ENCODE results near the gene UBE2H.

The UBE2H gene

DNA sequence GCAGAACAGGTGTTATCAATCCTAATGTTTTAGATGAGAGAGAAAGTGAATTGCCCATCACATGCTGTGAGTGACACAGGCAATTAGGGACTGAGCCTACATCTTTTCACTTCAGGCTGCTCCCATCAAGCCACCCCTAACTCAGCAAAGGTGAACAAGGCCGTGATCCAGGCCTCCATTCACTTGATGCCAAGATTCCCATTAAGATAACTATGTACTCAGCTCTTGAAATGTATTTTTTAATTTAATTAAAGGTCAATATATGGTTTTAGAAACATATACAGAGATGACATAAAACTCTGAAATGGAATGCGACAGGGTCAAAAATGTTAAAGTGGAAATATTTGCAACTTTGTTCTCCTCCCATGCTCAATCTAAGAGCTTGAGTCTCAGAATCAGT is 27.9 kb upstream of the UBE2H start:
- Histone ChIP-seq H3K4me3 (ENCODE audit: low read length) (no peak overlapping the region), H3K36me3 (replicated peaks; ENCODE audit: insufficient read depth, low read length) (no peaks in the 10 kb centered on the region), H3K4me1 (ENCODE audit: low read length) (peaks cover 6% of the 10 kb centered on the region; the same call in 1 of the 2 replicates), H3K27ac (ENCODE audit: low read length) (no peak overlapping the region), H3K9ac (ENCODE audit: low read length) (no peak overlapping the region), H2AFZ (ENCODE audit: low read length) (no peak overlapping the region), H3K27me3 (replicated peaks; ENCODE audit: insufficient read depth, low read length) (no peaks in the 10 kb centered on the region), H3K9me3 (replicated peaks; ENCODE audit: insufficient read depth, low read length) (no peaks in the 10 kb centered on the region), H4K20me1 (ENCODE audit: insufficient read depth, low read length) (no peaks in the 10 kb centered on the region), H3K9me2 (replicated peaks; ENCODE audit: insufficient read depth, low read length) (no peaks in the 10 kb centered on the region), H3F3A (ENCODE audit: insufficient read depth, low read length) (peaks cover 4% of the 10 kb centered on the region; the same call in 1 of the 2 replicates), H3K4me2 (ENCODE audit: low read depth, low read length) (0 out of 2 replicates have a peak overlapping the region, but pooled peaks have one; percentile 12), H3K79me2 (ENCODE audit: low read length) (no peaks in the 10 kb centered on the region)
- TF ChIP-seq EZH2 (optimal IDR thresholded peaks at IDR 0.05; ENCODE audit: low read depth, low read length): no peak
- TF ChIP-seq, protein P1, sequence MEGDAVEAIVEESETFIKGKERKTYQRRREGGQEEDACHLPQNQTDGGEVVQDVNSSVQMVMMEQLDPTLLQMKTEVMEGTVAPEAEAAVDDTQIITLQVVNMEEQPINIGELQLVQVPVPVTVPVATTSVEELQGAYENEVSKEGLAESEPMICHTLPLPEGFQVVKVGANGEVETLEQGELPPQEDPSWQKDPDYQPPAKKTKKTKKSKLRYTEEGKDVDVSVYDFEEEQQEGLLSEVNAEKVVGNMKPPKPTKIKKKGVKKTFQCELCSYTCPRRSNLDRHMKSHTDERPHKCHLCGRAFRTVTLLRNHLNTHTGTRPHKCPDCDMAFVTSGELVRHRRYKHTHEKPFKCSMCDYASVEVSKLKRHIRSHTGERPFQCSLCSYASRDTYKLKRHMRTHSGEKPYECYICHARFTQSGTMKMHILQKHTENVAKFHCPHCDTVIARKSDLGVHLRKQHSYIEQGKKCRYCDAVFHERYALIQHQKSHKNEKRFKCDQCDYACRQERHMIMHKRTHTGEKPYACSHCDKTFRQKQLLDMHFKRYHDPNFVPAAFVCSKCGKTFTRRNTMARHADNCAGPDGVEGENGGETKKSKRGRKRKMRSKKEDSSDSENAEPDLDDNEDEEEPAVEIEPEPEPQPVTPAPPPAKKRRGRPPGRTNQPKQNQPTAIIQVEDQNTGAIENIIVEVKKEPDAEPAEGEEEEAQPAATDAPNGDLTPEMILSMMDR (IDR thresholded peaks at IDR 0.05; ENCODE audit: low read length): no peak
- no peak for TF ChIP-seq EZH2phosphoT487 (IDR thresholded peaks at IDR 0.05; ENCODE audit: low read length)
- no peak for DNase-seq

DNA sequence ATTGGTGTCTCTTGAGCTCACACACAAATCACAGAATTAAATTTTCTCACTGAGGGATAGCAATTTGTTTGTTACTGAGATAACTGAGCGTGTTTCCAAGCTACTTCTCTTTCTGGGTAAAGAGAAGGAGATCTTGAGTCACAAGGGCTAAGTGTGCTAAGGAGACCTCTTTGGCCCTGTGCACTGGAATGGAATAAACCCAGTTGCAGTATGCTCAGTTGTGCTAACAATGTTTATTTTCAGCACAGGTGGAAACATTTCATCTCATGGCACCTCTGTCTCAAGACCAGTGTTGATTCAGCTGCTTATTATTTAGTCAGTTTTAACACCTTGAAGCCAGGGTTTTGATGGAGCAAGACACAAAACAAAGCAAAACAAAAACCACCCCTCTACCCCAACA is 22.5 kb upstream of the UBE2H start:
- Histone ChIP-seq H3K36me3 (replicated peaks; ENCODE audit: insufficient read depth, low read length) (no peaks in the 10 kb centered on the region), H3K4me2 (ENCODE audit: low read depth, low read length) (no peak overlapping the region), H3F3A (ENCODE audit: insufficient read depth, low read length) (no peaks in the 10 kb centered on the region), H2AFZ (ENCODE audit: low read length) (no peak overlapping the region), H3K9me2 (replicated peaks; ENCODE audit: insufficient read depth, low read length) (no peaks in the 10 kb centered on the region), H3K4me3 (ENCODE audit: low read length) (no peak overlapping the region), H3K9ac (ENCODE audit: low read length) (no peak overlapping the region), H3K27ac (ENCODE audit: low read length) (no peak overlapping the region), H3K79me2 (ENCODE audit: low read length) (no peaks in the 10 kb centered on the region), H3K27me3 (replicated peaks; ENCODE audit: insufficient read depth, low read length) (no peaks in the 10 kb centered on the region), H4K20me1 (ENCODE audit: insufficient read depth, low read length) (no peaks in the 10 kb centered on the region), H3K9me3 (replicated peaks; ENCODE audit: insufficient read depth, low read length) (no peaks in the 10 kb centered on the region), H3K4me1 (ENCODE audit: low read length) (no peaks in the 10 kb centered on the region)
- DNase-seq: no peak
- TF ChIP-seq EZH2phosphoT487 (IDR thresholded peaks at IDR 0.05; ENCODE audit: low read length) (no peak), EZH2 (optimal IDR thresholded peaks at IDR 0.05; ENCODE audit: low read depth, low read length) (no peak)
- TF ChIP-seq, protein P1 (IDR thresholded peaks at IDR 0.05; ENCODE audit: low read length): no peak

DNA sequence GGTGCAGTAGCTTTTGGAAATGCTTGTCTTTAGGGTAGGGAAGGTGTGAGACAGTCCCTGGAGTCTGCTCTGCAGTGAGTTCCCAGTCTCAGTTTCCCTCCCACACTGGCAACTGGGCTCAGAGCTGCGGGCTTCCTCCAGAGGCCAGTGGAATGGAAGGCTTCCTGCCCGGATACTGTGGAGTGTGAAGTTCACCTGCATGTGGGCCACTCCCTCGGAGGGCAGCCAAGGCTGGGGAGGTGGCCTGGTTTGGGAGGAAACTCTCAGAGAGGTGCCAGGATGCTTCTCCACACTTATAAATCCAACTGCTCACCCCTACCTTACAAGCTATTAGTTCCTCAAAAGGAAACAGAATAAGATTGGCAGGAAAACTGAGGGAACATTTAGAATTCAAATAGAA is 18.1 kb upstream of the UBE2H start:
- no peaks in the 10 kb centered on the region for H3F3A ChIP-seq (ENCODE audit: insufficient read depth, low read length)
- H3K4me3 ChIP-seq (ENCODE audit: low read length): no peak overlapping the region
- H3K4me1 ChIP-seq (ENCODE audit: low read length): no peaks in the 10 kb centered on the region
- H3K79me2 ChIP-seq (ENCODE audit: low read length): no peaks in the 10 kb centered on the region
- H3K9me2 ChIP-seq (replicated peaks; ENCODE audit: insufficient read depth, low read length): no peaks in the 10 kb centered on the region
- no peaks in the 10 kb centered on the region for H3K36me3 ChIP-seq (replicated peaks; ENCODE audit: insufficient read depth, low read length)
- H3K9ac ChIP-seq (ENCODE audit: low read length): no peak overlapping the region
- TF ChIP-seq EZH2phosphoT487 (IDR thresholded peaks at IDR 0.05; ENCODE audit: low read length) (no peak), EZH2 (optimal IDR thresholded peaks at IDR 0.05; ENCODE audit: low read depth, low read length) (no peak)
- TF ChIP-seq, protein P1 (IDR thresholded peaks at IDR 0.05; ENCODE audit: low read length): no peak
- no peaks in the 10 kb centered on the region for H4K20me1 ChIP-seq (ENCODE audit: insufficient read depth, low read length)
- no peak overlapping the region for H3K27ac ChIP-seq (ENCODE audit: low read length)
- no peaks in the 10 kb centered on the region for H3K27me3 ChIP-seq (replicated peaks; ENCODE audit: insufficient read depth, low read length)
- H2AFZ ChIP-seq (ENCODE audit: low read length): no peak overlapping the region
- H3K9me3 ChIP-seq (replicated peaks; ENCODE audit: insufficient read depth, low read length): no peaks in the 10 kb centered on the region
- DNase-seq: no peak
- no peak overlapping the region for H3K4me2 ChIP-seq (ENCODE audit: low read depth, low read length)

Measured in MM.1S (cell line).